Trophoblast cell (in vitro differentiated cells and primary cell): ENCODE data around the gene HS3ST3A1.

ENCODE experiments used
- DNase-seq, 2 donors: peaks; one replicate each; pipeline ENCODE4 v3.0.0-alpha.2; 2016
- H2AFZ ChIP-seq: 2 replicates; pipeline ENCODE4 v1.6.1; 2013; ENCODE audit warnings: low read length, moderate library complexity, mild to moderate bottlenecking; ENCODE audit not compliant: insufficient read depth, poor library complexity
- H2AK5ac ChIP-seq: 2 replicates; pipeline ENCODE4 v1.6.1; 2013; ENCODE audit warnings: mild to moderate bottlenecking, low read length
- H2BK120ac ChIP-seq: 2 replicates; pipeline ENCODE4 v1.6.1; 2013; ENCODE audit warnings: low read length, mild to moderate bottlenecking, moderate library complexity; ENCODE audit not compliant: insufficient read depth, poor library complexity
- H2BK12ac ChIP-seq: 2 replicates; pipeline ENCODE4 v1.6.1; 2013; ENCODE audit warnings: mild to moderate bottlenecking, low read length, moderate library complexity
- H2BK5ac ChIP-seq: 2 replicates; pipeline ENCODE4 v1.6.1; 2013; ENCODE audit warnings: low read length, low read depth, moderate library complexity, mild to moderate bottlenecking; ENCODE audit not compliant: poor library complexity
- H3K14ac ChIP-seq: 2 replicates; pipeline ENCODE4 v1.6.1; 2013; ENCODE audit warnings: mild to moderate bottlenecking, low read length
- H3K18ac ChIP-seq: 2 replicates; pipeline ENCODE4 v1.6.1; 2013; ENCODE audit warnings: mild to moderate bottlenecking, low read length
- H3K23ac ChIP-seq: 2 replicates; pipeline ENCODE4 v1.6.1; 2013; ENCODE audit warnings: low read length
- H3K27ac ChIP-seq: 2 replicates; pipeline ENCODE4 v1.5.1; 2013; ENCODE audit warnings: low read depth, mild to moderate bottlenecking, inconsistent platforms, low read length, moderate library complexity
- H3K27me3 ChIP-seq: 2 replicates; pipeline ENCODE4 v1.6.1; 2013; ENCODE audit warnings: inconsistent platforms, mild to moderate bottlenecking, low read length, moderate library complexity; ENCODE audit not compliant: insufficient read depth
- H3K36me3 ChIP-seq, 2 experiments: 1 replicate in 1 of 2; 2 replicates in 1 of 2; pipeline ENCODE4 v1.6.1; 2013; ENCODE audit warnings: low read length in 2 of 2, mild to moderate bottlenecking in 2 of 2, moderate library complexity in 1 of 2; ENCODE audit not compliant: insufficient read depth in 2 of 2, control insufficient read depth in 1 of 2
- H3K4ac ChIP-seq: 2 replicates; pipeline ENCODE4 v1.6.1; 2013; ENCODE audit warnings: low read depth, mild to moderate bottlenecking, low read length, moderate library complexity
- H3K4me1 ChIP-seq, 2 experiments: 1 replicate in 1 of 2; 2 replicates in 1 of 2; pipeline ENCODE4 v1.6.1; 2013; ENCODE audit warnings: low read length in 2 of 2, mild to moderate bottlenecking in 2 of 2, moderate library complexity in 1 of 2; ENCODE audit not compliant: insufficient read depth in 2 of 2, control insufficient read depth in 1 of 2
- H3K4me2 ChIP-seq: 2 replicates; pipeline ENCODE4 v1.6.1; 2013; ENCODE audit warnings: inconsistent platforms, mild to moderate bottlenecking, low read length, moderate library complexity
- H3K4me3 ChIP-seq: 2 replicates; pipeline ENCODE4 v1.5.1; 2013; ENCODE audit warnings: mild to moderate bottlenecking, low read depth, low read length, inconsistent platforms
- H3K79me1 ChIP-seq: one replicate; pipeline ENCODE4 v1.6.1; 2013; ENCODE audit warnings: low read length
- H3K79me2 ChIP-seq: 2 replicates; pipeline ENCODE4 v1.6.1; 2013; ENCODE audit warnings: low read length, mild to moderate bottlenecking; ENCODE audit not compliant: control insufficient read depth, insufficient read depth, poor library complexity
- H3K9ac ChIP-seq: 2 replicates; pipeline ENCODE4 v1.6.1; 2013; ENCODE audit warnings: mild to moderate bottlenecking, low read length
- H3K9me3 ChIP-seq: 2 replicates; pipeline ENCODE4 v1.6.1; 2013; ENCODE audit warnings: low read depth, mild to moderate bottlenecking, control low read depth, inconsistent platforms, low read length; ENCODE audit not compliant: insufficient read depth
- H4K12ac ChIP-seq: 2 replicates; pipeline ENCODE4 v1.6.1; 2013; ENCODE audit warnings: low read depth, mild to moderate bottlenecking, low read length, moderate library complexity
- H4K8ac ChIP-seq: 2 replicates; pipeline ENCODE4 v1.6.1; 2013; ENCODE audit warnings: low read depth, mild to moderate bottlenecking, low read length, moderate library complexity
- H4K91ac ChIP-seq: one replicate; pipeline ENCODE4 v1.6.1; 2013; ENCODE audit warnings: low read depth, mild to moderate bottlenecking, low read length, moderate library complexity
- WGBS: extraction: QIAGEN DNeasy Blood & Tissue Kit; methylation state at CpG from one replicate; pipeline ENCODE4 v1.1.7; 2013; ENCODE audit warnings: missing lambda C conversion rate; ENCODE audit not compliant: insufficient read length, insufficient coverage; ENCODE audit errors: extremely low coverage; 5-methylcytosine and 5-hydroxymethylcytosine counted together

Gene HS3ST3A1

DNA sequence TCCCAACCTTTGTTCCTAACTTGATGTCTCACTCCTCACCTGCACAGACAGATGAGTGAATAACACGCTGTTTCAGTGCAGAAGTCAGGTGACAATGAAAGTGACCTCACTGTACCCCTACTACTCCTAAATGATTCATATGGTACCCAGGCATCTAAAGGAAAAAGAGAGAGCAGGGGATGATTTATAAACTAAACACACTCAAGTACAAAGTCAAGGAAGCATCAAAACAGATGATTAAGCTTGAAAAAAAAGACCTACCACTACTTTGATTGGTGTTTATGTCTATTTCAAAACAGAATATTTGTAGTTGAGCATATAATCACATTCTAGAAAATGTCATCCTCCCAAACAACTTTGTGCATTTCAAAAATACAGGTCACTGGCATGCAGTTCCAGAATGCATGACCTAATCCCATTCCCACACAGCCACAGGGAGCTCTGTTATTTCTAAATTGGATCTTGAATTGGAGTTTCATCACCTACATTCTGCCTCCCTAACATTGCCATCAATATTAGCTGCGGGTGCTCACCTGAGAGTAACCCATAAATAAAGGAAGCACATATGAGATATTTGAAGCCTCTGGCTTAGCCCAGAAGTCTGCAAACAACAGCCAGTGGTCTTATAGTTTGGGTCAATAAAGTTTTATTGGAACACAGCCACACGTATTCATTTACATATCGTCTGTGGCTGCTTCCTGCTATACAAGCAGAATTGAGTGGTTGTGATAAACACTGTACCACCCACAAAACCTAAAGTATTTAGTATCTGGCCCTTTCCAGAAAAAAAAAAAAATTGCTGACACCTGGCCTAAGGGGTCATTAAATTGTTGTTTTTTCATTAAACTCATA lies 14.0 kb downstream of the HS3ST3A1 start:
- H2AFZ ChIP-seq = no peak overlapping the region
- no peak overlapping the region for H4K12ac ChIP-seq
- H3K9ac ChIP-seq = no peak overlapping the region
- H3K36me3 ChIP-seq = no peaks in the 10 kb centered on the region
- H3K9me3 ChIP-seq = no peaks in the 10 kb centered on the region
- H3K18ac ChIP-seq = no peak overlapping the region
- no peak overlapping the region for H3K27ac ChIP-seq
- no peaks in the 10 kb centered on the region for H3K4me1 ChIP-seq
- no peak overlapping the region for H2BK120ac ChIP-seq
- H3K14ac ChIP-seq = no peak overlapping the region
- H3K4me3 ChIP-seq = no peak overlapping the region
- no peak overlapping the region for H4K91ac ChIP-seq
- H3K79me1 ChIP-seq = peaks cover 2% of the 10 kb centered on the region
- WGBS = no CpG with 5 or more reads among the region's 4 CpGs
- H3K79me2 ChIP-seq = no peaks in the 10 kb centered on the region
- no peak overlapping the region for H3K4ac ChIP-seq
- no peak overlapping the region for H3K4me2 ChIP-seq
- peak; percentile 52 to 84 for DNase-seq
- no peak overlapping the region for H2BK5ac ChIP-seq
- H4K8ac ChIP-seq = no peak overlapping the region
- H3K23ac ChIP-seq = no peak overlapping the region
- H2BK12ac ChIP-seq = no peak overlapping the region
- H3K27me3 ChIP-seq = no peaks in the 10 kb centered on the region
- no peak overlapping the region for H2AK5ac ChIP-seq

DNA sequence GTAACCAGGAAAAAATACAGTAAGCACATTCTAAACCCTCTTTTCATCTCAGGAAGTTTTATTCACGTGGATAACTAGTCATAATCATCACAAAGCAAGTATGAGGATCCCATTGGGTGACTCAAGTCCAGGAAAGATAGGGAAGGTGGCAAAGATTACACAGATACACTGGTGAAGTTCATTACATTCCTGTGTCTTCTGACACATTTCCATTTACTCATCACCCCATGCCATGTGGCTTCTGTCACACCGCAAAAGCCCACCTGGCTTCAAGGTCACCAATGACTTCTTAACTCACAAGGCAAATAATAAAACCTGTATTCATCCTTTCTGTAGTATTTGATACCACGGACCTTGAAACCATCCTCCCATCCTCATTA lies 17.0 kb downstream of the HS3ST3A1 start:
- Histone ChIP-seq H3K4me2 (no peak overlapping the region), H3K27ac (no peak overlapping the region), H3K18ac (no peak overlapping the region), H2AK5ac (no peak overlapping the region), H3K4me1 (no peaks in the 10 kb centered on the region), H4K8ac (no peak overlapping the region), H3K9me3 (no peaks in the 10 kb centered on the region), H3K36me3 (no peaks in the 10 kb centered on the region), H2BK5ac (no peak overlapping the region), H3K79me2 (no peaks in the 10 kb centered on the region), H3K23ac (no peak overlapping the region), H3K27me3 (no peaks in the 10 kb centered on the region), H3K4me3 (no peak overlapping the region), H2AFZ (no peak overlapping the region), H4K12ac (no peak overlapping the region), H2BK12ac (no peak overlapping the region), H3K79me1 (no peaks in the 10 kb centered on the region), H3K4ac (no peak overlapping the region), H4K91ac (no peak overlapping the region), H2BK120ac (no peak overlapping the region), H3K14ac (no peak overlapping the region), H3K9ac (no peak overlapping the region)
- DNase-seq = peak; percentile 65 to 71
- WGBS = no CpG with 5 or more reads among the region's 3 CpGs

DNA sequence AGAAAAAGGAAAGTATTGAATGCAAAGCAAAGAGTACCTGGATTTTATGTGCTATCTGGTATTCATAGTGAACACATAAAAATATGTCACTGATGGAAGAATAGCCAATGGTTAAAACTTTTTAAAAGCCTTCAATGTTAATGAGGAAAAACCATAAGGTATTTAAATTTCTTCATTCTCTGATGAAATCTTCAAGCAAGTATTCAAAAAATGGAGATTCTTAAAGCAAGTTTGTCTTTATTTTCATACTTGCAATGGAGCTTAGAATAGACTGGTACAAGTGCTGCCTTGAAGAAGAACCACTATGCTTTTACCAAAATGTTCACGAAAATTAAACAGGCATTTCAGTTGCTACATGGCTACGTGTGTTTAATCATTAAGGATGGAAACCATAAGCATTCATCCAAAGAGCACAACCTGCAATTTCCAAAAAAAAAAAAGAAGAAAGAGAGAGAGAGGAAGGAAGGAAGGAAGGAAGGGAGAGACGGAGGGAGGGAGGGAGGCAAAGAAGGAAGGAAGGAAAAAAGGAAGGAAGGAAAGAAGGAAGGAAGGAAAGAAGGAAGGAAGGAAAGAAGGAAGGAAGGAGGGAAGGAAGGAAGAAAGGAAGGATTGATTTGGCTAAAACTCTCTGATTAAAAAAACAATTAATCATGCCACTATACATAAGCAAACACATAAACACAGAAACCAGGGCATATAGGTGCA lies 17.6 kb downstream of the HS3ST3A1 start:
- no peak overlapping the region for H2BK5ac ChIP-seq
- no peak overlapping the region for H3K4me3 ChIP-seq
- no peak overlapping the region for H3K9ac ChIP-seq
- peak in 1 of 2 donors; percentile 60 for DNase-seq
- H2AFZ ChIP-seq = no peak overlapping the region
- H2BK12ac ChIP-seq = no peak overlapping the region
- no peaks in the 10 kb centered on the region for H3K9me3 ChIP-seq
- no peak overlapping the region for H2BK120ac ChIP-seq
- no peak overlapping the region for H4K91ac ChIP-seq
- no peak overlapping the region for H3K4me2 ChIP-seq
- H3K23ac ChIP-seq = no peak overlapping the region
- no peak overlapping the region for H3K4ac ChIP-seq
- H3K79me1 ChIP-seq = no peaks in the 10 kb centered on the region
- H2AK5ac ChIP-seq = no peak overlapping the region
- H3K18ac ChIP-seq = no peak overlapping the region
- H4K8ac ChIP-seq = no peak overlapping the region
- no peaks in the 10 kb centered on the region for H3K36me3 ChIP-seq
- no peak overlapping the region for H3K27ac ChIP-seq
- no CpG with 5 or more reads among the region's 3 CpGs for WGBS
- no peaks in the 10 kb centered on the region for H3K27me3 ChIP-seq
- no peak overlapping the region for H3K14ac ChIP-seq
- no peaks in the 10 kb centered on the region for H3K79me2 ChIP-seq
- H4K12ac ChIP-seq = no peak overlapping the region
- H3K4me1 ChIP-seq = no peaks in the 10 kb centered on the region

DNA sequence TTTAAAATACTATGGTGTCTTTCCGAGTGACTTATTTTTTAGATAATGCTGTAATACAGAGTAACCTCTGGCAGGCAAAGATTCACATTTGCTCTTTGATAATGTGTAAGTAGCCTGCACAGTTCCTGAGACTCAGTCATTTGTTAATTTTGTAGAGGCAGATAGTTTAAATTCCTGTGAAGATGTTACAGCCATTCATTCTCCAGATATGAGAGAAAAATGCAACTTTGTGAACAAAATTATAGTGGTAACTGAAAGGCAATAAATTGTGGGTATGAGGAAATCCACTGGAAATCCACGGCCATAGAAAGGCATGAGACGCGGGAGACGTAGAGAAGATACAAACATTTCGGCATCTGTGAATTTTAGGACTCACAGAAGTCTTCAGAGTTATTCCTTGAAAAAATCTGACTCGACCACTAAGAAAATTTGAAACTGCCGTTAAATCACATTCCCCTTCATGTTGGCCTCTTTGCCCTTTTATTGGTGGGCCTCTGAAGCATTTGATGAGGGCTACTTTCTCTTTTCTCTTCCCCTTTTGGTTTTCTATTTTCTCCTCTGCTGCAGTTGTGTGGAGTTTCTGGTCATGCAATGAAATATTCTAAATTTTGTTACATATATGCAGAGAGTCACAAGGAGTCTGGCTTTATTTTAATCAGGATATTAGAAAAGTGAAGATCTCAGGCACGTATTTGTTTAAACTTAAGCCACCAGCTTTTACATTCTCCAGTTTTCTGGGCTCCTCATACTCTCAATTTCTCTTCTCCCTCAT lies 18.8 kb downstream of the HS3ST3A1 start:
- Histone ChIP-seq H2BK5ac (no peak overlapping the region), H3K9ac (no peak overlapping the region), H4K8ac (no peak overlapping the region), H2AK5ac (no peak overlapping the region), H3K4ac (no peak overlapping the region), H3K79me1 (no peaks in the 10 kb centered on the region), H4K12ac (no peak overlapping the region), H2AFZ (no peak overlapping the region), H4K91ac (no peak overlapping the region), H3K79me2 (no peaks in the 10 kb centered on the region), H2BK12ac (no peak overlapping the region), H3K27me3 (no peaks in the 10 kb centered on the region), H3K4me2 (no peak overlapping the region), H3K4me3 (no peak overlapping the region), H3K9me3 (no peaks in the 10 kb centered on the region), H3K14ac (no peak overlapping the region), H3K18ac (no peak overlapping the region), H3K23ac (no peak overlapping the region), H3K4me1 (no peaks in the 10 kb centered on the region), H3K27ac (no peak overlapping the region), H3K36me3 (no peaks in the 10 kb centered on the region), H2BK120ac (no peak overlapping the region)
- WGBS = no CpG with 5 or more reads among the region's 9 CpGs
- DNase-seq = peak; percentile 52 to 92
